Fibroblast of skin of abdomen (primary cell): ENCODE results near the gene GPR158.

Experiments used
- DNase-seq: peaks from one replicate; pipeline ENCODE4 v3.0.0-alpha.2; 2013

The GPR158 gene

GRCh38 chr10:25417611-25418010 lies 242.8 kb downstream of the GPR158 start:
- DNase-seq: no peak

DNA sequence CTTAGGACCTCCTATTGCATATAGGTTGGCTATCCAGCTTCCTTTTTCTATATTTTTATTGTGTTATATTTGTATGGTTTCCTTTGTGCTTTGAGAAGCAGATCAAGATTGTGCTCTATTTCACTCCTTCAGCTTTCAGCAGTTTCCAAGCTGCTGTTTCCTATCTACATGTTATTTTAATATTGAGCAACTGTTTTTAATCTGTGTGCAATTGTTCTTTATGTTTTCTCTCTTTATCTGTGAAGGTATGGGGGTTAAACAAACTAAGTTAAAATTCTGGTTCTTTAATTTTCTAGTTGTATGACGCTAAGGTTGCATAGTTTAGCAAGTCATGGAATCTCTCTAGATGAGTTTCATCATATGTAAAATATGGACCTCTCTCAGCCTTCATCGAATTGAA lies 251.0 kb downstream of the GPR158 start:
- DNase-seq: no peak

- no peak for DNase-seq
These were observed 261.6 kb downstream of the GPR158 start for GRCh38 chr10:25436431-25436830.

DNA sequence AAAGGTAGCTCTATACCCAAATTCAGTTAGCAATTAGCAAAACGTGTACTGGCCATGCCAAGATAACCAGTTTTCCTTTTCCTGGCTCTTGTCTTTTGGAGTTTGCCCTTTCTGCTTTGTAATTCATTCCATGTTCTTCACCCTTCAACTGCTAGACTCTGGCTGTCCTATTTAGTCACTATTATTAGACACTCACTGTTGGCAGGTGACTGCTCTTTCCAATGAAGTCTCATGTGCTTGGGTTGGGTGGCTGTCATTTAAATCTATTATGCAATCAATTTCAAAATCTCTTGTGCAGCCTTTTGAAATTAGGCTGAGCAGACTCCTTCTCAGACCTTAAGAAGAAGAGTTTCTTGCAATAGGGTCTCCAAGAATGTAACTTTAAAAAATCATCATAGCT lies 266.5 kb downstream of the GPR158 start:
- no peak for DNase-seq

DNA sequence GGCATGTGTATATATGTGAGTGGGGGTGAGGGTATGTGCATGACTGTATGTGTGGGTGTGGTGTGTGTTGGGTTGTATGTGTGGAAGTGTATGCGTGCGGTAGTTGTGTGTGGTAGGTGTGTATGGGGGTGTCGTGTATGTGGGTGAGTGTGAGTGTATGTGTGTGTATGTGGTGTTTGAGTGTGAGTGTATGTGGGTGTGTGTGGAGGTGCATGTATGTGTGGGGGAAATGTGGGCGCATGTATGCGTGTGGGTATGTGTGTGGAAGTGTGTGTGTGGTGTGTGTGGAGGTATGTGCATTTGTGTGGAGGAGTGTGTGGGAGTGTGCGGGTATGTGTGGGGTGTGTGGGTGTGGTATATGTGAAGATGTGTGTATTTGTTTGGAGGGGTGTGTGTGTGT lies 269.5 kb downstream of the GPR158 start:
- DNase-seq: no peak

DNA sequence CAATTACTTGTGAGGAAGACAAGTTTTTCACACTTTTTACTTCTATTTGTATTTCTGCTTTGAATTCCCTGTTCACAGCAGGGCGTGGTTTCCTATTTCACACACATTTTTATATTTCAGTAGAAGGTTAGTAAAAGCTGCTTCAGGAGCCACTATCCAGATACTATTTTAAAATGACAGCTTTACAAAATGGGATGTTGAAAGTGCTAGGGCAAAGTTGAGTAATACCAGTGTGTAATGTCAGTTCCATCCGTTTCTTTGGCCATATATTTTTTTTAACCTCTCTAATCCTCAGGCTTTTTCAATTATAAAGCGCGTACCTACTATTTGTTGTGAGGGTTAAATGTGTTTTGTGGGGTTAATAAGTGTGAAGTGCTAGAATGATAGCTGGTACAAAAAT lies 276.6 kb downstream of the GPR158 start:
- DNase-seq: no peak

- no peak for DNase-seq
These were observed 278.8 kb downstream of the GPR158 start for GRCh38 chr10:25453619-25454018.

DNA sequence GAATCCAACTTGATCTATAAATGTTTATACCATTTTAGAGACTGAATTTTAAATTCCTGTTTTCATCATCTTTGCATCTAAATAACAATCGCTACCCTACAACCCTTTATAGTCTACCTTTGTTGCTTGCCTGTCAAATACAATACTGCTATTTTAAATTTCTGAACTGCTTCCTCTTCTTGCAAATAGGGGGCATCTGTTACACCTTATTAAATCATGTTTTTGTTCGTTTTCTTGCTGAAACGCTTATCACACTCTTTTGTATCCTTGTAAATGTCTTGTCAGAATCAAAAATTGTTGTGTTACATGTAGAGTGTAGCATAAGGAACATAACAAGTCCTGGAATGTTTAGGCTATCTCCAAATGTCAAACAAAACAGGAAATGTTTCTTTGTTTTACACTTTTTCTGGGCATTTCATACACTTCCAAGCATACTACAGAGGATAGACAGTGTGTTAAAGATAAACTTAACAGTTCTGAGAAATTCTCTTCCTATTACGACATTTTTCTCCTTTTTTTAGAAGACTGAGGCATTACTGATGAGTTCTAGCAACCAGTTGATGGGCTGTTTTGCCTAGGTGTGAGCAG lies 281.3 kb downstream of the GPR158 start:
- DNase-seq: no peak

GRCh38 chr10:25457552-25457951 lies 282.8 kb downstream of the GPR158 start:
- no peak for DNase-seq

DNA sequence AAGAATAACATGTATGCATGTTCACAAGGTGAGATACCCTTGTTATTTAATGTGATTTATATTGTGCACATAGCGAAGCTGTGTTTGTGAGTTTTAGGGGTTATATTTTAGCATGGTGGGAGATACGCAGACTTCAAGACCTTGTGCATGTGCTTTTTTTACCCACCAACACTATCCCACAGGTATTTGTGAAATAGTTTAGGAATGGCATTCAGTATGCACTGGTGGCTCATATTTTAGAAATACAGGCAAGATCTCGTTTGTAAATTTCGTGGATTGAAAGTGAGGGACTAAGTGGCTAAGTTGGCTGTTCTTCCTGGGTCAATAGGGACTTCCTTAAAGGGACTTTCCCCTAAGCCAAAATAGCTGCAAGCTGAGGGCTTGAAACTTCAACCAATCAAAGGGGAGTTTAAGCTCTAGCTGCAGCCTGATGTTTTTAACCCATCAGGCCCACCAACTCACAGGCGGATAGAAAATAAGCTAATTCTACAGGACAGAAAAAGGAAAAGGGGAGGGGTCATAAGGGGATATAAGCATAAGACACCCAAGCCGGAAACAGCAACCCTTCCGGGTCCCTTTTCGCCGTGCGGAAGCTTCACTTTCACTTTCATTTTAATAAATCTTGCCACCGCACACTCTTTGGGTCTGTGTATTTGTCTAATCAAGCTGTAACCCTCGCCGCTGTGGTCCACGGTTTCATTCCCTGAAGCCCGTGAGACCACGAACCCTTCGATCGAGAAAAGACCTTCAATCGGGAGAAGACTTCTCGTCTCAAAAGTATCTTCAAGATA lies 291.0 kb downstream of the GPR158 start:
- DNase-seq: no peak

DNA sequence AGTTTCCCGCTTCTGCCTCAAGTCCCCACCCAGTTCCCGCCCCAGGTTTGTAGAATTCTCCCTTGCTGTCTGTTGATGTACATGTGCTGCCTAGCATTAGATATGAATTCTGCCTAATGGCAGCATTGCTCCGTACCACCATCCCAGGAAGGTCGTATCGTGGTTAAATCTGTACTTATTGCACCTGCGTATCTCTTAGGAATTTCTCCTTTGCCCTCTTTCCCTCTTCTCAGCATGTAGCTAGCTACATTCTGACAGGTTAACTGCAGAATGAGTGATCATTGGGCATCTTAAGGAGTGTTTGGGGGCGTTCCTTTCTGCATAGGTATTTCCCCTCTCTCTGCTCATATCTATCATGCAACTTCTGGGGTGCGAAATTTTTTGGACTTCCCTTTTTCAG lies 293.1 kb downstream of the GPR158 start:
- DNase-seq: no peak

DNA sequence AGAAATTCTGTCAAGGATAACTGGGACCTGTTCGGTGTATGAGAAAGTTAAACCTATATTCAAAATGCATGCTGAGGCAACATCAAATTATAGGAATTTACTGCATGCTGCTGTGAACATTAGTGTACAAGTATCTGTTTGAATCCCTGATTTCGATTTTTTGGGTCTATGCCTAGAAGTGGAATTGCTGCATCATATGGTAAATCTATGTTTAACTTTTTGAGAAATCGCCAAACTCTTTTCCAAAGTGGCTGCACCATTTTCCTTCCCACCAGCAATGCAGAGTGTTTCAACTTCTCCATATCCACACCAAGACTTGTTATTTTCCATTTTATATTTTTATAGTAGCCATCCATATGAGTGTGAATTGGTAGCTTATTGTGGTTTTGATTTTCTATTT lies 306.7 kb downstream of the GPR158 start:
- DNase-seq: no peak

GRCh38 chr10:25483999-25484398 lies 309.2 kb downstream of the GPR158 start:
- no peak for DNase-seq

GRCh38 chr10:25487266-25487665 lies 312.5 kb downstream of the GPR158 start:
- no peak for DNase-seq

GRCh38 chr10:25492040-25492439 lies 317.2 kb downstream of the GPR158 start:
- no peak for DNase-seq

DNA sequence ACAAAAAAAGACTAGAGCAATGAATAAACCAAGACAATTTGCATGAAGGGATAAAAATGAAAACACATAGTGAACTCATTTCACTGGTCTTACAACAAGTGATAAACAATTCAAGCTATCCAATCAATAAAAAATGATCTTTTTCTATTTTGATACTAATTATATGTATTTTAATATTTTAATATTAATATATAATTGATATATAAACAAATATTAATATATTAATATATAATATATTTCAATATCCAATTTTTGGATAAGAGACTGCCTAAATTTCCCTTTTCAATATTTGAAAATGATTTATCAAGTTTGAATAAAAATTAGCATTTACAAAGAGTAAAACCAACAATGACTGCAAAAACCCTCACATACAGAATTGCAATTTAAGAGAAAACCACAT lies 317.9 kb downstream of the GPR158 start:
- no peak for DNase-seq

GRCh38 chr10:25493122-25493893 lies 318.5 kb downstream of the GPR158 start:
- DNase-seq: peak; percentile 18

- DNase-seq: no peak
These were observed 322.4 kb downstream of the GPR158 start for GRCh38 chr10:25497246-25497645.

DNA sequence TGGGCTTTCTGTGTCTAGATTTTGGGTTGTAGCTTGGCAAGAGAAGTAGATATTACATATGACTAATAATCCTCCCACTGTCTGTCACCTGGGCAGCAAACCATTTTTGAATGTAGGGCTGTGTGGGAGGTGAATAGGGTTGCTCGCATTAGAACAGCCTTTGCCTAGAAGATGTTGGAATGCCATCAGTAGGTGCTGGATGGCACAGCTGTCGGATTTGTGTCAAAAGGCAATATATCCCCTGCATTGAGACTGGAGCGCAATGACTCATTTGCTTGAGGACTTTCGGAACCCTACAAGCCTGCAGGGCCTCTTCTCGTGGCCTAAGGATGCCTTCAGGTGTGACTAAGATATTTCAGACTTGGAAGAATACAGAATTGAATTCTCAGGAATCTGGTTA lies 323.8 kb downstream of the GPR158 start:
- DNase-seq: no peak

DNA sequence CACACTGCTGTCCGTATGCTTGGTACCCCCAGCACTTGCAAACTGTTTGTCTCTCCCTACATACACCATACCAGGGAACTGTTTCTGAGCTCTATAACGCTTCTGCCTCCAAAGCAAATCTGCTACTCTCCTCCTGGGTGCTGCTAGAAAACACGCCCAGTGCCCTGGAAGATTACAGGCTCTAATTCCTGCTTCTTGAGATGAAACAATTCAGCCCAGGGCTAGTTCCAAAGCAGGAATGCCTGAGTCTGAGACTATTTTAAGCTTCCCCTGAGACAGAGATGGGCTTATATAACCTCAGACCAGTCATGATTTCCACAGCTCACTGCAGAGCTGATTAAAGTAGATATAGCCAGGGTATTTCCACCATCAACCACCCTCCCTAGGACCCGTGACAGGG lies 327.1 kb downstream of the GPR158 start:
- DNase-seq: no peak

GRCh38 chr10:25502453-25502852 lies 327.7 kb downstream of the GPR158 start:
- DNase-seq: no peak

- DNase-seq: no peak
These were observed 329.5 kb downstream of the GPR158 start for GRCh38 chr10:25504306-25504705.

GRCh38 chr10:25504838-25505237 lies 330.0 kb downstream of the GPR158 start:
- DNase-seq: no peak

DNA sequence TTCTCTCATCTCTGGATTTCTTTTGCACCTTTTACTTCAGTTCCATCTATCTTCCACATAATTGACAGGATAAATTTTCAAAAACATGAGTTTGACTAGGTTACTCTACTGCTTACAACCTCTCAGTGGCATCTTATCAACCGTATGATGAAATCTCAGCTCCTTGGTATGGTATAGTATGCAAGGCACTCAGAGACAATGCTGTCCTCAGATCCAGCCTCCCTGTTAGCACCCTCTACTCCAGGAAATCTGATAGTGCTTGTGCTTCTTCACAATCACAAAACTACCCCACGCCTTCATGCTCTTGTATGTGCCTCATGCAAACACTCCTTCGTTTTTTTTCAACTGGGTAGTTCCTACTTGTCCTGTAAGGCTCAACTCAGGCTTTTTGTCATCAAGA lies 330.7 kb downstream of the GPR158 start:
- DNase-seq: no peak
